Body of pancreas (tissue), 4 donors: ENCODE measurements around the gene USP10. TPM values are rescaled to one million over a fixed set of nuclear protein-coding genes. Genes with fewer than 3 reads are reported as not detected.

ENCODE experiments used
- ATAC-seq: fragments of 150-250 bp; one replicate; pipeline ENCODE4 v1.9.1; 2016
- DNase-seq, 4 donors: peaks; one replicate each; pipeline ENCODE4 v3.0.0-alpha.2; 2019
- H3K27ac ChIP-seq, 4 donors: fragments of 200-600 bp; sonication (generic); 1 replicate in 3 of 4; 2 replicates in 1 of 4; pipeline versions ENCODE4 v1.5.1 to v1.6.1; 2016 to 2019; ENCODE audit warnings: mild to moderate bottlenecking in 1 of 4, mixed read lengths in 1 of 4, moderate library complexity in 1 of 4
- H3K27me3 ChIP-seq, 2 donors: fragments of 200-600 bp; sonication (generic); one replicate each; pipeline ENCODE4 v1.6.0; 2016; ENCODE audit warnings: mild to moderate bottlenecking in 1 of 2
- H3K36me3 ChIP-seq, 2 donors: fragments of 200-600 bp; sonication (generic); replicated peaks in 1 of 2; 2 replicates each; pipeline ENCODE4 v1.5.1; 2016; ENCODE audit warnings: low read depth in 2 of 2; ENCODE audit not compliant: insufficient read depth in 1 of 2
- H3K4me1 ChIP-seq: fragments of 200-600 bp; sonication (generic); one replicate; pipeline ENCODE4 v1.6.0; 2016
- H3K4me3 ChIP-seq, 2 donors: fragments of 200-600 bp; sonication (generic); 1 replicate in 1 of 2; 2 replicates in 1 of 2; pipeline ENCODE4 v1.5.1; 2016 to 2019
- H3K9me3 ChIP-seq, 3 donors: fragments of 200-600 bp; sonication (generic); 1 replicate in 2 of 3; 2 replicates in 1 of 3; pipeline ENCODE4 v1.5.1; 2016
- POLR2A ChIP-seq, 3 donors: fragments of 450-650 bp; IDR thresholded peaks; one replicate each; pipeline ENCODE4 v1.6.1; 2016; ENCODE audit warnings: antibody characterized with exemption in 3 of 3, mild to moderate bottlenecking in 2 of 3
- WGBS, 2 donors: methylation state at CpG; one replicate each; pipeline ENCODE4 v1.1.5; 2017; 5-methylcytosine and 5-hydroxymethylcytosine counted together
- intact Hi-C: fragments of 100-400 bp; cut with DNase I; formaldehyde crosslinking; loops from one replicate; pipeline ENCODE4 v1.15.1; 2023
- total RNA-seq, 2 donors: library from RNA; depleted of rRNA; stranded (reverse); fragments of >200 nt; gene quantifications; one replicate each; pipeline ENCODE4 v1.1.0, GENCODE V29; 2016
- TF ChIP-seq, protein P1 (sequence below), 7 experiments: fragments of 450-650 bp in 4 of 7; fragments of 200-600 bp in 3 of 7; sonication (generic) in 3 of 7; IDR thresholded peaks; one replicate each; pipeline ENCODE4 v1.5.1; 2016 to 2019; ENCODE audit warnings: antibody characterized with exemption in 7 of 7

Gene USP10
- total RNA-seq, 2 donors from 2014 or later: 24.6 to 32.3 TPM

GRCh38 chr16:84765616-84766580 is 66.1 kb downstream of the USP10 start:
- 82 to 88% methylated on average over 14 to 17 of the region's 17 CpGs for WGBS, 2 donors

DNA sequence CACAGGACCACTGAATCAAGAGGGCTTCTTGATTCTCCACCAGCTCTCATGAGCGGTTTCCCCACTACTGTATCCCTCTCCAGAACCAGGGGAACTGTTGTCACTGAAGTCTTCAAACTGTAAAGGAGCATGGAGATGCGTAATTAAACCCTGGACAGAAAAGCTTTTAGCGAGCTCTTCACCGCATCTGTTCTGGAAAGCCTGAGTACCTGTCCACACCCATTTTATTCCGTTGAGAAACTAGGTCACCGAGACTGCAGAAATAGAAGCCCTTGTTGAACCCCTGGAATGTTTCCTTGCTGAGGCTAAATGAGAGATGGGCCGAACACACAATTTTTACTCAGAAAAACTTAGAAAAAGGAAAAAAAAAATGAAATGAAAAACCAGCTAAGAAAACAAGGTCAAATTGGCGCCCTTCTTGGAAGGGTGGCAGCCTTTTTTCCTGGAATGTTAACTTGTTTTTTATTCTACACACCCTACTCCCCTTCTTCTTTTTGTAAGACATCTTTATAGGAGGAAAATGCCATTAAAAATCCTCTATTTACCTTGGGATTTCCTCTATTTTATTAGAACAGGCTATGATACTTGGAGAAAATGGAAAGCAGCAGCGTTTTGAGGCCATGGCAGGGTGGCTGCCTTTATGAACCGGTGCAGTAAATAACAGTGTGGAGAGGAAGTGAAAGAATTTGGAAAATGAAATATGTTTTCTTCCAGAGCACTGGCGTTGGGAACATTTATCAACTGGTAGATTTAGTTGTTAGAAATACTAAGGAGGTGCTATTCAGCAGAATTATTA is 67.4 kb downstream of the USP10 start:
- Histone ChIP-seq H3K27me3 (no peaks in the 10 kb centered on the region), H3K36me3 (peaks cover 4 to 36% of the 10 kb centered on the region in 2 donors), H3K4me3 (no peak overlapping the region), H3K27ac (no peak overlapping the region), H3K4me1 (no peaks in the 10 kb centered on the region), H3K9me3 (no peaks in the 10 kb centered on the region)
- DNase-seq (no peak), ATAC-seq (no peak)
- intact Hi-C loops: no loop called here
- TF ChIP-seq, protein P1, sequence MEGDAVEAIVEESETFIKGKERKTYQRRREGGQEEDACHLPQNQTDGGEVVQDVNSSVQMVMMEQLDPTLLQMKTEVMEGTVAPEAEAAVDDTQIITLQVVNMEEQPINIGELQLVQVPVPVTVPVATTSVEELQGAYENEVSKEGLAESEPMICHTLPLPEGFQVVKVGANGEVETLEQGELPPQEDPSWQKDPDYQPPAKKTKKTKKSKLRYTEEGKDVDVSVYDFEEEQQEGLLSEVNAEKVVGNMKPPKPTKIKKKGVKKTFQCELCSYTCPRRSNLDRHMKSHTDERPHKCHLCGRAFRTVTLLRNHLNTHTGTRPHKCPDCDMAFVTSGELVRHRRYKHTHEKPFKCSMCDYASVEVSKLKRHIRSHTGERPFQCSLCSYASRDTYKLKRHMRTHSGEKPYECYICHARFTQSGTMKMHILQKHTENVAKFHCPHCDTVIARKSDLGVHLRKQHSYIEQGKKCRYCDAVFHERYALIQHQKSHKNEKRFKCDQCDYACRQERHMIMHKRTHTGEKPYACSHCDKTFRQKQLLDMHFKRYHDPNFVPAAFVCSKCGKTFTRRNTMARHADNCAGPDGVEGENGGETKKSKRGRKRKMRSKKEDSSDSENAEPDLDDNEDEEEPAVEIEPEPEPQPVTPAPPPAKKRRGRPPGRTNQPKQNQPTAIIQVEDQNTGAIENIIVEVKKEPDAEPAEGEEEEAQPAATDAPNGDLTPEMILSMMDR (IDR thresholded peaks at IDR 0.05): no peak
- no peak for TF ChIP-seq POLR2A (IDR thresholded peaks at IDR 0.05)
- WGBS, 2 donors: 87 to 90% methylated on average over 11 of the region's 11 CpGs

More at GRCh38 chr16:84765616-84766580, 66.1 kb downstream of the USP10 start:
- Histone ChIP-seq H3K36me3 (peaks cover 4 to 36% of the 10 kb centered on the region in 2 donors), H3K9me3 (no peaks in the 10 kb centered on the region), H3K27me3 (no peaks in the 10 kb centered on the region), H3K27ac (no peak overlapping the region), H3K4me1 (no peaks in the 10 kb centered on the region), H3K4me3 (no peak overlapping the region)
- intact Hi-C loops: no loop called here
- DNase-seq: no peak
- no peak for TF ChIP-seq POLR2A (IDR thresholded peaks at IDR 0.05)
- TF ChIP-seq, protein P1 (IDR thresholded peaks at IDR 0.05): no peak
- ATAC-seq: no peak

GRCh38 chr16:84768061-84768807 is 68.4 kb downstream of the USP10 start:
- WGBS, 2 donors: 74 to 86% methylated on average over 4 of the region's 4 CpGs

DNA sequence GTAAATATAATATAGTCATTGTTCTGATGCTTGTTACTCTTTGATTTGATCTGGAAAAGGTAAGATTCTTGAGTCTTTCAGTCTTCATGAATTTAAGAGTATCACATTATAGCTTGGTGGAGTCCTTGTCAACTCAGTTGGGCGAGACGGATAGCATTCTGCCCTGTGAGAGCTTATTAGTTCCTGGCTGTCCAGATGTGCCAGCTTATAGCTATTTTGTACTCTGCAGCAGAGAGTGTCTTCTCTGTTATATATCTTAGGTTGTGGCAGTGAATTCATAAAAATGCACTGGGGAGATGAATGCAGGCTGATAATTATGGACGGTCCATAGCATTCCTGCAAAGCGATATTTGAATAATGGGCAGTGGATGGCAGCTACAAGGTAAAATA is 69.0 kb downstream of the USP10 start:
- TF ChIP-seq POLR2A (IDR thresholded peaks at IDR 0.05): no peak
- TF ChIP-seq, protein P1 (IDR thresholded peaks at IDR 0.05): no peak
- 94 to 100% methylated on average over 4 of the region's 4 CpGs for WGBS, 2 donors
- no peak overlapping the region for H3K27ac ChIP-seq
- no peak for ATAC-seq
- H3K4me3 ChIP-seq: no peak overlapping the region
- DNase-seq: no peak
- H3K27me3 ChIP-seq: no peaks in the 10 kb centered on the region
- H3K36me3 ChIP-seq: peaks cover 4 to 36% of the 10 kb centered on the region in 2 donors
- no peaks in the 10 kb centered on the region for H3K4me1 ChIP-seq
- intact Hi-C loops: no loop called here
- no peaks in the 10 kb centered on the region for H3K9me3 ChIP-seq

More at GRCh38 chr16:84768061-84768807, 68.4 kb downstream of the USP10 start:
- H3K27me3 ChIP-seq: no peaks in the 10 kb centered on the region
- H3K27ac ChIP-seq: no peak overlapping the region
- intact Hi-C loops: no loop called here
- no peak for TF ChIP-seq POLR2A (IDR thresholded peaks at IDR 0.05)
- TF ChIP-seq, protein P1 (IDR thresholded peaks at IDR 0.05): no peak
- H3K36me3 ChIP-seq: peaks cover 4 to 38% of the 10 kb centered on the region in 2 donors
- H3K4me1 ChIP-seq: no peaks in the 10 kb centered on the region
- no peak for DNase-seq
- no peaks in the 10 kb centered on the region for H3K9me3 ChIP-seq
- ATAC-seq: no peak
- H3K4me3 ChIP-seq: no peak overlapping the region
